Measurements from ENCODE around the gene KLKB1. TPM values are rescaled to one million over a fixed set of nuclear protein-coding genes. Genes with fewer than 3 reads are reported as not detected.

Gene KLKB1
- total and polyA plus RNA-seq, 7 experiments from 2014 or later, result 0.25 to 1.9 (median 1.3) TPM

DNA sequence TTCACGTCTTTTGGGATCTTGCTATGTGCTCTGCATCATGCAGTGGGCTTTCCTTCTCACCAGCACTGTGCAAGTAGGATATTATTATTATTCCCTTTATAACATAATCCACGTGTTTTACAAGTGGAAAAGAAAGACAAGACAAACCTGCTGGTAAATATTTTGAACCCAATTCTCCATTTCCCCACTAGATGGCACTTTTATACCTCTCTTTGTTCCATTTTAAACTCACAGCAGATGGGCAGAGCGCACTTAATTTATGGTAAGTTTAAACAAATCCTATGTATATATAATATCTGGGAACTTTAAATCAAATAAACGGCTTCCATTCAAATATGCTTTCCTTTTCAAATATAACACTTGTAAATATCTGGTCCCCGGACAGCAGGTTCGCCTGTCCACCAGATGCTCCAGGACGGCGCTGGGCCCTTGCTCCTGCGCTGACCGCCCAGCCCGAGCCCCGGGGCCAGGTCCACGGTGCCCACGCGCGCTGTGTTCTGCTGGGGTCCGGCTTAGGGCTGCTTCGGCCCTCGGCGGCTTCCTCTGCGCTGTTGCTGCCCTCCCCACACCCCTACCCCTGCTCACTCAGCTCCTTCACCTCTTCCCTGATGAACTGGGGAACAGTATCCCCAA, 69.8 kb downstream of the KLKB1 start:
- DNase-seq, result peak in 4 of 9 donors; percentile 5 to 23 (median 15)
- Histone ChIP-seq H3K4me3 (ENCODE audit: low read length) (no peak overlapping the region), H3K27me3 (ENCODE audit: control insufficient read depth in 2 of 2, insufficient read depth in 2 of 2, low read length in 2 of 2) (no peaks in the 10 kb centered on the region), H3K9me3 (ENCODE audit: control insufficient read depth in 2 of 3, low read length in 3 of 3) (no peaks in the 10 kb centered on the region), H3K36me3 (ENCODE audit: control insufficient read depth in 2 of 3, insufficient read depth in 3 of 3, low read length in 3 of 3) (no peaks in the 10 kb centered on the region), H3K27ac (ENCODE audit: low read depth, low read length) (no peak overlapping the region), H3K4me1 (ENCODE audit: control insufficient read depth in 2 of 2, insufficient read depth in 2 of 2, low read length in 2 of 2) (no peaks in the 10 kb centered on the region)
- intact Hi-C loops (cut with micrococcal nuclease), result loop anchor here in 1 of 2 donors (1.0 kb wide), 1 partner anchor 290 kb away; no protein-coding TSS in a partner anchor
- H3K9me3 Mint-ChIP-seq, result no peaks in the 10 kb centered on the region
- ATAC-seq, result no peak
- H3K36me3 Mint-ChIP-seq, result no peaks in the 10 kb centered on the region
- no peak overlapping the region for H3K4me3 Mint-ChIP-seq
- ChIA-PET CTCF (interaction anchor here (1.9 kb wide), 1 partner anchor 291 kb away, joined by 7 read pairs; no protein-coding TSS in a partner anchor), POLR2A (no interaction called here)
- H3K27ac Mint-ChIP-seq, result no peak overlapping the region
- H3K27me3 Mint-ChIP-seq, result peaks cover 23 to 62% (median 37%) of the 10 kb centered on the region in 5 donors
- peaks cover 0 to 5% (median 5%) of the 10 kb centered on the region in 7 donors for H3K4me1 Mint-ChIP-seq

DNA sequence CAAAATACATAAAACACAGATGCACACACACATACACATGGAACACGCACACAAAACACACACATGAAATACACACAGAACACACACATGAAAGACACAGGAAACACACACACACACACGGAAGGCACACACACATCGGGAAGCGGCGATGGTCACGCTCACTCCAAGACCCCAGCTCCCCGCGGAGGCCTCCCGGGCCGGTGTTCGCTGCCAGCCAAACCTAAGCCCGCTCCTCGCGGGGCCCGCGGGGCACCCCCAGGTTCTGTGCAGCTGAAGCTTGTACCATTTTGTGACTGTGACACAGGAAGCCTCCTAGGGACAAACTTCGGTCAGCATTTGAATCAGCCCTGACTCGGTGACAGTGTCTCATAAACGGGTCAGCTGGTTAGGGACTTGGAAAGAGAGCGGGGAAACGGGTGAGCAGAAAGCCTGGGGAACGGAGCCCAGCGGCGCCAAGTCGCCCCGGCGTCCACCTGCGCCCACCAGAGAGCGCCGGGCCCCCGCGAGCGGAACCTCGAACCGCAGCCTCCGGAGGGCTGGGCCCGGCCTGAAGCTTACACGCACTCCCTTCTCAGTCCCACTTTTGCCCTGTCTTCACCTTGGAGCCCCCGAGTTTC, 70.8 kb downstream of the KLKB1 start:
- DNase-seq (no peak), ATAC-seq (no peak)
- CTCF ChIA-PET, result interaction anchor here (1.9 kb wide), 1 partner anchor 290 kb away, joined by 7 read pairs; no protein-coding TSS in a partner anchor
- Histone ChIP-seq H3K4me1 (ENCODE audit: control insufficient read depth in 2 of 2, insufficient read depth in 2 of 2, low read length in 2 of 2) (no peaks in the 10 kb centered on the region), H3K27me3 (ENCODE audit: control insufficient read depth in 2 of 2, insufficient read depth in 2 of 2, low read length in 2 of 2) (no peaks in the 10 kb centered on the region), H3K4me3 (ENCODE audit: low read length) (no peak overlapping the region), H3K36me3 (ENCODE audit: control insufficient read depth in 2 of 3, insufficient read depth in 3 of 3, low read length in 3 of 3) (no peaks in the 10 kb centered on the region), H3K9me3 (ENCODE audit: control insufficient read depth in 2 of 3, low read length in 3 of 3) (no peaks in the 10 kb centered on the region), H3K27ac (ENCODE audit: low read depth, low read length) (no peak overlapping the region)
- peaks cover 0 to 5% (median 5%) of the 10 kb centered on the region in 7 donors for H3K4me1 Mint-ChIP-seq
- no peak overlapping the region for H3K4me3 Mint-ChIP-seq
- H3K36me3 Mint-ChIP-seq, result no peaks in the 10 kb centered on the region
- H3K27me3 Mint-ChIP-seq, result peaks cover 23 to 64% (median 37%) of the 10 kb centered on the region in 5 donors
- no peaks in the 10 kb centered on the region for H3K9me3 Mint-ChIP-seq
- POLR2A ChIA-PET, result no interaction called here
- intact Hi-C loops (cut with micrococcal nuclease), result no loop called here
- H3K27ac Mint-ChIP-seq, result no peak overlapping the region

DNA sequence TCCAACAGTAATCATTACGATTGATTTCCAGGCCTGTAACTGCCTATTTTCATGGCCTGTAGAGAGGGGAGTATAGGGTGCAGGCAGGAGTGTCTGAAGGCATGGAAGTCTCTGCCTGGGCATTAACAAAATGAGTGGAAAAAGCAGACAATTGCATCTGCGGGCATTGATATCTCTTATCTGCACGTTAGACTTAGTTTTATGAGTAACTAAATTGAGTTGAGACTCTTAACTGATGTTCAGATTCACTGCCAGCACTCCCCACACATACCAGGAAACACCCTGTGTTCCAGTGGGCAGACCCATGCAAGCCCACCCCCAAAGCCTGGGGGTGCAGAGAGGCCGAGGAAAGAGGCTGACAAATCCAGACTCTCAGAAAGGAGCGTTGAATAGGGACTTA, 72.0 kb downstream of the KLKB1 start:
- Histone ChIP-seq H3K9me3 (ENCODE audit: control insufficient read depth in 2 of 3, low read length in 3 of 3) (no peaks in the 10 kb centered on the region), H3K27ac (ENCODE audit: low read depth, low read length) (no peak overlapping the region), H3K36me3 (ENCODE audit: control insufficient read depth in 2 of 3, insufficient read depth in 3 of 3, low read length in 3 of 3) (no peaks in the 10 kb centered on the region), H3K4me1 (ENCODE audit: control insufficient read depth in 2 of 2, insufficient read depth in 2 of 2, low read length in 2 of 2) (no peaks in the 10 kb centered on the region), H3K4me3 (ENCODE audit: low read length) (no peak overlapping the region), H3K27me3 (ENCODE audit: control insufficient read depth in 2 of 2, insufficient read depth in 2 of 2, low read length in 2 of 2) (no peaks in the 10 kb centered on the region)
- Mint-ChIP-seq H3K27ac (no peak overlapping the region), H3K36me3 (no peaks in the 10 kb centered on the region), H3K9me3 (no peaks in the 10 kb centered on the region), H3K4me1 (peaks cover 0 to 5% (median 5%) of the 10 kb centered on the region in 7 donors), H3K4me3 (no peak overlapping the region), H3K27me3 (peaks cover 23 to 67% (median 38%) of the 10 kb centered on the region in 5 donors)
- intact Hi-C loops (cut with micrococcal nuclease), result no loop called here
- ChIA-PET POLR2A (no interaction called here), CTCF (interaction anchor here (0.7 to 0.9 kb wide), 2 partner anchors 8 to 288 kb away, joined by 3 read pairs; no protein-coding TSS in a partner anchor)
- no peak for ATAC-seq
- DNase-seq, result no peak

DNA sequence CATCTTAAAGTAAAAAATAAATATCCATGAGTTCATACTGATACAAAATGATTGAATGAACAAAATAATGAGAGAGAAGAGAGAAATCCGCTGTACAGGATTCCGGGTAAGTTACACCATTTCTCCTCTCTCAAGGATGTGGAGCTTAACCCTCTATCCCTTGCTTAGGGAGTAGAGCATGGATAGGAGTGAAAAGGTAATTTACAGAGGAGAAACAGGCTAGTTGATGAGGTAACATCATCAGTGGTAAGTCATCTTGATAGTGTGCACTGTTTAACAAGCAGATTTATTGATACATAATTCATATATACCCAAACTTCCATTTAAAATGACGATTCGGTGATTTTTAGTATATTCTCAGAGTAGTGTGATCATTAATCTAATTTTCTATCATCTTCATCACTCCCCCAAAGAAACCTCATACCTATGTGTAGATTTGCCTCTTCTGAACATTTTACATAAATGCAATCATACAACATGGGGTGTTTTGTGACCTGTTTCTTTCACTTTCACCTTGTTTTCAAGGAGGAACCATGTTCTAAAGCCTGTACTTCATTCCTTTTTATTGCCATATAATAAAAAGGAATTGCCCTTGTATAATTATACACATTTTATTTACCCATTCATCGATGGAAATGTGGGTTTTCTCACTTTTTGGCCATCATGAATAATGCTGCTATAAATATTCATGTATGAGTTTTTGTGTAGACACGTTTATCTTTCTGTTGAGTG, 73.5 kb downstream of the KLKB1 start:
- H3K9me3 ChIP-seq (ENCODE audit: control insufficient read depth in 2 of 3, low read length in 3 of 3), result no peaks in the 10 kb centered on the region
- Mint-ChIP-seq H3K4me1 (peaks cover 0 to 5% (median 5%) of the 10 kb centered on the region in 7 donors), H3K9me3 (no peaks in the 10 kb centered on the region), H3K27ac (no peak overlapping the region), H3K4me3 (no peak overlapping the region), H3K36me3 (no peaks in the 10 kb centered on the region), H3K27me3 (peaks cover 23 to 72% (median 47%) of the 10 kb centered on the region in 5 donors)
- POLR2A ChIA-PET, result no interaction called here
- no peak overlapping the region for H3K4me3 ChIP-seq (ENCODE audit: low read length)
- intact Hi-C loops (cut with micrococcal nuclease), result no loop called here
- H3K27ac ChIP-seq (ENCODE audit: low read depth, low read length), result no peak overlapping the region
- no peaks in the 10 kb centered on the region for H3K27me3 ChIP-seq (ENCODE audit: control insufficient read depth in 2 of 2, insufficient read depth in 2 of 2, low read length in 2 of 2)
- DNase-seq (no peak), ATAC-seq (no peak)
- no peaks in the 10 kb centered on the region for H3K36me3 ChIP-seq (ENCODE audit: control insufficient read depth in 2 of 3, insufficient read depth in 3 of 3, low read length in 3 of 3)
- CTCF ChIA-PET, result no interaction called here
- no peaks in the 10 kb centered on the region for H3K4me1 ChIP-seq (ENCODE audit: control insufficient read depth in 2 of 2, insufficient read depth in 2 of 2, low read length in 2 of 2)

DNA sequence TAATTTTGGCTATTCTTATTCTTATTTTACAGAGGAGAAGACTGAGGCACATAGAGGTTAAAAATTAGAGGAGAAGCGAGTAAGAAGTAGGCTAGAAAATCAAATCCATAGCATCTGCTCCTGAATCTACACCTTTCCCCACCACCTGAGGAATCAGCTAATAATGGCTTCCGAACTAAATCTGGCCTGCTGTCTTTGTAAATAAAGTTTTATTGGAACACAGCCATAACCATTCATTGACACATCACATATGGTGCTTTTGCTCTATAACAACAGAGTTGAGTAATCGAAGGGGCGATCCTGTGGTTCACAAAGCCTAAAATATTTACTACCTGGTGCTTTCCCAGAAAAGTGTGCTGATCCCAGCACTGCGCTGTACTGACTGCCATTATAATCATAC, 76.9 kb downstream of the KLKB1 start:
- ChIA-PET CTCF (no interaction called here), POLR2A (no interaction called here)
- H3K4me1 ChIP-seq (ENCODE audit: control insufficient read depth in 2 of 2, insufficient read depth in 2 of 2, low read length in 2 of 2), result no peaks in the 10 kb centered on the region
- H3K9me3 ChIP-seq (ENCODE audit: control insufficient read depth in 2 of 3, low read length in 3 of 3), result no peaks in the 10 kb centered on the region
- ATAC-seq (no peak), DNase-seq (no peak)
- Mint-ChIP-seq H3K4me1 (peaks cover 0 to 1% (median 0%) of the 10 kb centered on the region in 7 donors), H3K9me3 (peaks cover 0 to 3% (median 0%) of the 10 kb centered on the region in 11 donors), H3K36me3 (no peaks in the 10 kb centered on the region), H3K4me3 (no peak overlapping the region), H3K27me3 (peaks cover 7 to 60% (median 46%) of the 10 kb centered on the region in 5 donors), H3K27ac (no peak overlapping the region)
- intact Hi-C loops (cut with micrococcal nuclease), result no loop called here
- no peaks in the 10 kb centered on the region for H3K36me3 ChIP-seq (ENCODE audit: control insufficient read depth in 2 of 3, insufficient read depth in 3 of 3, low read length in 3 of 3)
- H3K27ac ChIP-seq (ENCODE audit: low read depth, low read length), result no peak overlapping the region
- H3K4me3 ChIP-seq (ENCODE audit: low read length), result no peak overlapping the region
- H3K27me3 ChIP-seq (ENCODE audit: control insufficient read depth in 2 of 2, insufficient read depth in 2 of 2, low read length in 2 of 2), result no peaks in the 10 kb centered on the region

DNA sequence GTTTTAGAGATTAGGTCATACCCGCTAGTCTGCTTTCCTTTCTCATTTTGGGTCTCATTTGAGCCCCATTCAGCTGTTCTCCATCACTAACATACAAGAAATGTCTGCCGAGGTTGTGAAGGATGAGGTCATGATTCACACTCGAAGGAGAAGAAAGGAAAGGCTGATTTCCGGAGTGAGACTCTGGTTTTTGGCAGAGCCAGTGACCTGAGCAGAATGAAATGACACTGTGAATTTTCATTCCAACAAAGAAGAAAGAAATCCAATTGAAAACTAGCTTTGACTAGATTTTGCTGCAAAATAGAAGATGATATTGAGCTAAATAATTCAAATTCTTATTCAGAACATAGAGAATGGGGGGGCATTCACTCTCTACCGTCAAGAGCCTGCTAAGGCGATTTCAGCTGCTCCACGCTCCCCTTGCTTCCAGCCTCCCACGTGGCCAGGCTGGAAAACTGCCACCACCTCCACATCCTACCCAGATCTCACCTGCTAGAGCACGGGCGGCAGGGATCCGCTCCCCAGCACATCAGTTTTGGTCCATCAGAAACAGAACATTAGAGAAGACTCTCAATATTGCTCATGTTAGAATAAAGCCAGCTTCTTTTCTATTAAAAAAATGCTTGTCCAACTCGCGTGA, 77.7 kb downstream of the KLKB1 start:
- H3K4me3 ChIP-seq (ENCODE audit: low read length), result no peak overlapping the region
- POLR2A ChIA-PET, result no interaction called here
- Mint-ChIP-seq H3K9me3 (peaks cover 0 to 3% (median 0%) of the 10 kb centered on the region in 11 donors), H3K4me3 (no peak overlapping the region), H3K27ac (no peak overlapping the region), H3K27me3 (peaks cover under 1 to 54% (median 39%) of the 10 kb centered on the region in 5 donors), H3K4me1 (no peaks in the 10 kb centered on the region), H3K36me3 (no peaks in the 10 kb centered on the region)
- no peak overlapping the region for H3K27ac ChIP-seq (ENCODE audit: low read depth, low read length)
- no peak for ATAC-seq
- H3K27me3 ChIP-seq (ENCODE audit: control insufficient read depth in 2 of 2, insufficient read depth in 2 of 2, low read length in 2 of 2), result no peaks in the 10 kb centered on the region
- DNase-seq, result no peak
- intact Hi-C loops (cut with micrococcal nuclease), result no loop called here
- H3K4me1 ChIP-seq (ENCODE audit: control insufficient read depth in 2 of 2, insufficient read depth in 2 of 2, low read length in 2 of 2), result no peaks in the 10 kb centered on the region
- no peaks in the 10 kb centered on the region for H3K9me3 ChIP-seq (ENCODE audit: control insufficient read depth in 2 of 3, low read length in 3 of 3)
- H3K36me3 ChIP-seq (ENCODE audit: control insufficient read depth in 2 of 3, insufficient read depth in 3 of 3, low read length in 3 of 3), result no peaks in the 10 kb centered on the region
- CTCF ChIA-PET, result no interaction called here
